Tongue (tissue), 2 donors: ENCODE results near the gene TCF15. TPM values are rescaled to one million over a fixed set of nuclear protein-coding genes. Genes with fewer than 3 reads are reported as not detected.
"Not testable (repeated sequence)": the region's sequence is repeated elsewhere in the genome, so short reads cannot be mapped to it uniquely, and the experiment has no call there.

Experiments
- DNase-seq: peaks from one replicate; pipeline ENCODE4 v3.0.0-alpha.2; 2015
- total RNA-seq: library from RNA; depleted of rRNA; stranded (reverse); fragments of >200 nt; gene quantifications from one replicate; pipeline ENCODE4 v1.2.3, GENCODE V29; 2014

Gene TCF15
- total RNA-seq, 1 donor from 2014 or later = 4.0 TPM

DNA sequence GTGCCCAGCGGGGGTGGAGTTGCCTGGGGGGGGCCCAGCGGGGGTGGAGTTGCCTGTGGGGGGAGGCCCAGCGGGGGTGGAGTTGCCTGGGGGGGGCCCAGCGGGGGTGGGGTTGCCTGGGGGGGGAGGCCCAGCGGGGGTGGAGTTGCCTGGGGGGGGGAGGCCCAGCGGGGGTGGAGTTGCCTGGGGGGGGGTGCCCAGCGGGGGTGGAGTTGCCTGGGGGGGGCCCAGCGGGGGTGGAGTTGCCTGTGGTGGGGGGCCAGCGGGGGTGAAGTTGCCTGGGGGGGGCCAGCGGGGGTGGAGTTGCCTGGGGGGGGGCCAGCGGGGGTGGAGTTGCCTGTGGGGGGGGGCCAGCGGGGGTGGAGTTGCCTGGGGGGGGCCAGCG lies 31.9 kb upstream of the TCF15 start:
- not testable (repeated sequence) for DNase-seq

DNA sequence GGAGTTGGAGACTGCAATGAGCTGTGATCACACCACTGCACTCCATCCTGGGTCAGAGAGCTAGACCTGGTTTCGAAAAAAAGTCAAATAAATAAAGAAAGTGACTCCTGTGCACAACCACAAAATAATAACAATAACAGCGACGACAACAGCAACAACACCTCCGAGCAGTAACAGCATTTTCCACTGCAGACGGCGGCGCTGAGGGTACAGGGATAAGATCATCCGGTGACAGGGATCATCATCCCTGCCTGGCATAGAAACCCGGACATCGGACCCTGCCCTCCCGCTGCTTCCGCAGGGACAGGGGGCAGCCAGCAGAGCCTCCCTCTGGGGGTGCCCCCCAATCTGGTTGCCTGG lies 31.4 kb upstream of the TCF15 start:
- DNase-seq = no peak

GRCh38 chr20:640674-641515 lies 30.8 kb upstream of the TCF15 start:
- no peak for DNase-seq

DNA sequence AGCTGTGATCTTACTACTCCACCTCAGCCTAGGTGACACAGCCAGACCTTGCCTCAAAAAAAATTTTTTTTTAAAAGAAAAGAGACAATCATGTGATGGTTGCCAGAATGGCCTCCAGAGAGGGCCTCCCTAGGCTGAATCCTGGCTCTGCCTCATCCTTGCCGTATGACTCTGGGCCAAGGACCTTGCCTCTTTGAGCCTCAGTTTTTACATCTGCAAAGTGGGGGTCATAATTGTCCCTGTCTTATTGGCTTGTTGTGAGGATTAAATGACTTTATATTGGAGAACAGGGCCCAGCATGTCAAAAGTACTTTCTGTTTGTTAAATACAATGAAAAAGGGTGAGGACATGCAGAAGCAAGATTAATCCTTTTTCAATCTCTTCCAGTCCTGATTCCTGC lies 28.5 kb upstream of the TCF15 start:
- DNase-seq = no peak

- no peak for DNase-seq
Measured at GRCh38 chr20:637559-637958, 27.4 kb upstream of the TCF15 start.

DNA sequence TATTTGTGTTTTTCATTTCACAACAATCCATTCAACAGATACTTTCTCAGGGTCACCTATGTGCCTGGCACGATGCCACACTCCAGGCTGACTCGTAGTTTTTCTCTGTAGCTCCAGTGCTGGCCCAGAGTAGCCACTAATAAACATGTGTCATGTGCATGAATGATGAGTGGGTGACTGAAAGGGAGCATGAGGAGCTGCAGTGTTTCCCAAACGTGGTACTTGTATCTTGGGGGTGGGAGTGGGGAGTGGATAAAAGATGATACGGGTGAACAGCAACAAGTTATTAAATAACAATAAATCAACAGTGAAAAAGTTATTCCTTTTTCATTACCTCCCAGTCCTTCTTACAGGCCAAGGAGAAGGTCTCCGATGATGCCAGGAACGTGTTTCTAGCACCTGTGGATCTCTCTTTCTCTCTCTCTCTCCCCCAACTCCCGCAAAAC lies 25.8 kb upstream of the TCF15 start:
- no peak for DNase-seq

DNA sequence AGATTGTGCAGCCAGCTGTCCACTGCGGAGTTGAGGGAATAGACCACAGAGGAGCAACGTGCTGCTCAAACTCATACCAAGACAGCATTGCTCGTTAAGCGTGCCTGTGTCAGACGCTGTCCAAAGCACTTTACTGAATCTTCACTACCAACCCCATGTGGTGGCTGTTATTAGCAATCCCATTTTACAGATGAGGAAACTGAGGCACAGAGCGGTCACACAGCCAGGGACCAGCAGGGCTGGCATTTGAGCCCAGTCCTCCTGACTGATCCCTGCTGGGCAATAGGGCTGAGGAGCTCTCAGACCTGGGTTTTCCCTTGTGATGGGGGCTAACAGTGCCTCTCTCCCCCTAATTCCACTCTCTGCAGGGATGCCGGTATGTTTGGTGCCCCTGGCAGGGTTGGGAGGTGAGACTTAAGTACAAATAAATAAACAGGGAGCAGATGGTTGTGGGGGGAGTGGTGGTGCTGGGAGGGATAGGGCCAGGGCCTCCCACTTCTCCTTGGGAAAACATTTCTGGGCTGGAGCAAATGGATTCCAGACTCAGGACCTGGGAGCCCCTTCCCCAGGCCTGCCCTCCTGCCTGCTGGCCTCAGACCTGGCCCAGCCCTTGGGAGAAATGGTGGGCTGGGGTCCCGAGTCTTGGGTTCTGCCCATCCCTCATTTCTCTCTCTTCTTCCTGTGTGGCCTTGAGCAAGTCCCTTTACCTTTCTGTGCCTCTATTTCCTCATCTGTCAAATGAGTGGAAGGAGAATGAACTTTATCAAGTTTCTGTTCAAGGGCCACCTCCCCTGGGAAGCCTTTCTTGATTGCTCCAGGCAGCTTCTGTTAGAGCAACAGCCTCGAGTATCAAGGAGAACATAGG lies 25.2 kb upstream of the TCF15 start:
- no peak for DNase-seq

DNA sequence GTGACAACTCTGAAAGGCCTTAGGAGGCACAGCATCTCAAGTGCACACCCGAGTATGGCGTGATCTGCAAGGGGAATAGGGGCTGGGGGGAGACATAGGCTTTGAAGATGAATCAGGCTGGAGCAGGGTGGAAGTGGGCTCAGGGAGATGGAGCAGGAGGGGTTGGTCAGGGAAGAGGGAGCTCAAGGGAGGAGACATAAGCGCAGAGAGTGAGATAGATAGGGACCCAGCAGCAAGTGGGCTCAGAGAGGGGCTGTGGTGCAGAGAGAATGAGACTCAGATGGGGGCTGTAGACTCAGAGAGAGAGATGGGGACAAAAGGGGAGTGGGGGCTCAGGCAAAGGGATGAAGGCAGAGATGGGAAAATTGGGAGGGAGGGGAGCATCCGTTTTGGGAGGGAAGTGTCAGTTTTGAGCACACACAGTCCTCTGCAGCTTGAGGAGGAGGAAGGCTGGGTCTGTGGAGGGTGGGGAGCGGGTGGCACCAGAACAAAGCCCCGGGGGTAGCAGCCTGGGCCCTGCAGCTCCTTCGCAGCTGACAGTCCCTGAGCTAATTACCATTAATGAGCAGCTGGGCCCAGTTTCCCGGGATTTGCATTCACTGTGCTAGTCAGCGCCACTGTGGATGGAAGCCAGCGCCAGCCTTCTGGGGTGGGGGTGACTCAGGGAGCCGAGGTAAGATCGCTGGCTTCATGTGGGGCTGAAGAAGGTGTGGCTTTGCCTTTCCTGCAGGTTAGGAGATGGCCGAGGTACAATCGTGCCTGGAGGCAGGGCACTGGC lies 24.2 kb upstream of the TCF15 start:
- no peak for DNase-seq

DNA sequence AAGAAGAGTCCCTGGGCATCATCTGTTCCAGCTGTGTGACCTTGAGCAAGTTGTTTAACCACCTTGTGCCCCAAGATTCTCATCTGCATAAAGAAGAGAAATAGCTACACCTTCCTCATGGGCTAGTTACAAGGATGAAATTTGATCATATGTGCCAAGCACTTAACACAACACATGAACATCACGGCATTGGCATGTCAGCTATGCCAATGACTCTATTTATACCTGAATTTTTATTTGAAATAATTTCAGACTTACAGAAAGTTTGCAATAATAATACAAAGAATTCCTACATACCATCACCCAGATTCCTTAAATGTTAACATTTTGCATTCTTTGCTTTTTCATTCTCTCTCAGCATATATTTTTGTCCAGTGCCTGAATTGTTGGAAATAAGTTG lies 21.0 kb upstream of the TCF15 start:
- no peak for DNase-seq

DNA sequence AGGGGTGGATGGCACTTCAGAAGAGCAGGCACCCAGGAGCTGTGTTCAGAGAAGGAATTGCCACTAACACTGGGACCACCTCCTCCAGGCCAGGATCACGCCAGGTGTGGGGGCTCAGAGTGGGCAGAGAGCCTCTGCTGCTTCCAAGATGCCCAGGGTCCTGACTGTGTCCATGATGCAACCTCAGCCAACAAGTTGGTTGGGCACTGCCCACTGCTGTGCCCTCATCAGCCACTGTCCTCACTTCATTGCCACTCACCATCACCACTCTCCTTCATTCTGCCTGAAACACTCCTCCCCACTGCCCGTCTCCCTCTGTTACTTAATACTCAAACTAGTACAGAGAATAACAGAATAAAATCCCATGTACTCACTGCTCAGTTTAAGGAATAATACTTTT lies 16.5 kb upstream of the TCF15 start:
- no peak for DNase-seq

DNA sequence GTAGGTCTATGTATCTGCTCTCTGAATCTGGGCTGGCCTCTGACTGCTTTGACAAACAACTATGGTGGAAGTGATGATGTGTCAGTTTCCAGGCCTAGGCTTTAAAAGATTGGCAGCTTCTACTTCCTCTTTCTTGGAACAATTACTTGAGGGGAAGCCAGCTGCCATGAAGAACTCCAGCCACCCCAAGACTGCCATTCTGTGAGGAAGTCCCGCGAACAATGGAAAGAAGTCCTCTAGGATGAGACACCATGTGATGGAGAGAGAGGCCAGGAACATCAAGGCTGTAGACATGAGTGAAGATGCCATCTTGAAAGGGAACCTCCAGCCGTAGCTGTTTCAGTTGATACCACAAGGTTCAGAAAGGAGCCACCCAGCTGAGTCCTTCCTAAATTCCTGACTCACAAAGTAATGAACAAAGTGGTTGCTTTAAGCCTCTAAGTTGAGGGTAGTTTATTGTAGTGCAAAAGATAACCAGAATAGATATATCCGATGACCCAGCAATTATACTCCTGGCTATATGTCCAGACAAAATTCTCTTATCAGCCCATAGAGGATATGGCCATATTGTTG lies 15.3 kb upstream of the TCF15 start:
- no peak for DNase-seq

- no peak for DNase-seq
Measured at GRCh38 chr20:623704-624103, 13.6 kb upstream of the TCF15 start.

- DNase-seq = no peak
Measured at GRCh38 chr20:623021-623420, 12.9 kb upstream of the TCF15 start.

DNA sequence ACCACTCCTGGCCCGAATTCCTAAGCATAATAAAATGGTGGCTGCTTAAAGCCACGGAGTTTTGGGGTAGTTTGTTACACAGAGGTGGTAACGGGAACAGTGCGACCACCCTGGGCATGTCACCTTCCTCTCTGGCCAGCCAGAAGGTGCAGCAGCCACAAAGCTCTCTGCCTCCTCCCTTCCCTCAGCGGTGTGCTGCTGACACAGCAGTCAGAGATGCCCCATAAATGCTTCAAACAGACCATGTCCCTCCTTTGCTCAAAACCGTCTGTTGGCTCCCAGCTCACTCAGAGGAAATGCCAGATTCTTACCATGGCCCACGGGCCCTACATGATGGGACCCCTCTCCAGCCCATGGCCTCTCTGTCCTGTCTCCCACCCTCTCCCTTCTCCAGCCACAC lies 12.1 kb upstream of the TCF15 start:
- DNase-seq = no peak

GRCh38 chr20:621125-621756 lies 11.1 kb upstream of the TCF15 start:
- no peak for DNase-seq

DNA sequence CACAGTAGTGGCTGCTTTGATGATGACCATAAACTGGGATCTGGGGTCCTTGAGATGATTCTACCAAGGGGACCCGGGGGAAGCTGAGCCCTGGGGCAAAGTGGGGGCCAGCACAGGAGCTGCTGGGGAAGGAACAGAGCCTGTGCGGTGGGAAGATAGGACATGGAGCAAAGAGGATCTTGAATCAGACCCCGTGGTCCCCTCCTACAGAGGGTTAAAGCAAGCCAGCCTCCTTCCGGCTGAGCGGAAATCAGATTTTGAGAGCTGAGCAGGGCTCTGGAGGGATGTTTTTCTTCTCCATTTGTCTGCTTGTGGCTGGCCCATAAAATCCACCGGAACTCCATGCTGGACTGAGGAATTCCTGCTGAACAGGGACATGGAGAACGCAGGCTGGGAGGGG lies 10.1 kb upstream of the TCF15 start:
- DNase-seq = no peak

- no peak for DNase-seq
Measured at GRCh38 chr20:618980-619379, 8.9 kb upstream of the TCF15 start.

DNA sequence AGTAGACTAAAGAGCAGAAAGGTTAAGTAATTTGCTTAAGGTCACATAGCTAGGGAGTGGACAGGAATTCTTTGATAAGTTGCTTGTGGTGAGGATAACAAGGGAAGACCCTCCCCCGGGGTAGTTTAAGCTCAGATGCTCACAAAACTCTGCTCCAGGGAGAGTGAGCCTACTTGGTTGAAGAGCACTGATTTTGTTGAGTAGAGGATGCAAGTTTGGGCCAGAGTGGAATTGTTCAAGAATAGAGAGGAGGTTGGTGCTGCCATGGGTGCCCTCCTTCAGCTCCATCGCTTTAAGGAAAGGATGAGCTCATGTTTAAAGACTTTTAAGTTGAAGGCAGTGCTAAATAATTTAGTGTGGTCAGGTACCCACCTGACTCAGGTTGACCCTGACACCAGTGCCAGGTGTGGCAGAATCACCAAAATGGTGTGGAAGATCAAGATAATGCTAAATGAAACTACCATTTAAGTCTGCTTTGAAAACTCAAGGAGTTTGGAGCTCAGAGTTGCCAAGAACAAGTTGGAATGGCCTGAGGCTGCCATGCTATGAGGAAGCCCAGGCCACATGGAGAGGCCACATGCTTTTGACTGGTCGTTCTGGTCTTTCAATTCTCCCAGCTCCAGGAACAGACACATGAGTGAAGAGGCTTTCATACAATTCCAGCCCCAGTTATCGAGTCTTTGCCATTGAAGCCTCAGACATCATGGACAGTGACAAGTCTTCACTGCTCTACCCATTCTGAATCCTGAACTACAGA lies 8.0 kb upstream of the TCF15 start:
- no peak for DNase-seq

GRCh38 chr20:615514-615913 lies 5.4 kb upstream of the TCF15 start:
- DNase-seq = no peak

DNA sequence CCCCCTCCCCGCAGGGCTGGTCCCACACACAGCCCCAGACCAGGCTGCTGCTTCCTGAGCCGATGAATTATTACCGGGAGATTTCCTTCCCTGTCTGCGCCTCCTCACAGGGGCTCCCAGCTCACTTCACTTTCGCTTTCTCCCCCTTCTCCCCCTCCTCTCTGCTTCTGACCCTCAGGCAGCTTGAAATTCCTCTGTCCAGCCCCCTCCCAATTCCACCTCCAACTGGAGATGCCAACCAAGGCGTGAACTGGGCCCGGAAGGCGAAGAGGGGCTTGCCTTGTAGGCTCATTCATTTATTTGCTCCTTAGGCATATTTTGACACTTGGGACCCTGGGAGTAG lies 1.7 kb upstream of the TCF15 start:
- DNase-seq = no peak
